Stimulated activated CD4-positive, alpha-beta T cell treated with anti-CD3 and anti-CD28 coated beads, Interleukin-12 subunit alpha, Interleukin-12 subunit beta, amount 100 ng/mL, for 24 hours (primary cell): ENCODE data around the gene TNS1.

ENCODE experiments used
- DNase-seq, 2 experiments: peaks; one replicate each; pipeline ENCODE4 v3.0.0-alpha.2; 2020; ENCODE audit warnings: low read depth in 2 of 2

Gene TNS1

DNA sequence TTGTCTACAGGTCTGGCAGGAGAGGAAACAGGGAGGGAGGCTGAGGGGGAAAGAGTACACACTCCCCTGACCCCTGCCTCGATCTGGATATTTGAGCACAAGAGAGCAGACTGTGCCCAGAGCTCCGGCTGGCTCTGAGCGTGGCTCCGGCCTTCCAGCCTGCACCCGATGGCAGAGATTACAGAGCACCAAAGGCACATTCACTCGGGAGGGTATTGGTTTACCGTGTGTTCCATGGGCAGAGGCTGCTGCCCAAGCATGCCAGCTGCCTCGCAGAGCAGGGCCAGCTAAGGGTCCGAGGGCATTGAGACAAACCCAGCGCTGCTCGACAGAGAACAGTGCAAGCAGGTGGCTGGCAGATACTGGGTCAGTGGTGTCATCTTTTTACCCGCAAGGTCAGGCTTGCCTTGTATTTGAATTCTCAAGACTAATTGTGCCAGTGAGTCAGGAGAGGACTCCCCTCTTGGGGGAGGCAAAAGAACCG, 132.2 kb downstream of the TNS1 start:
- no peak for DNase-seq

DNA sequence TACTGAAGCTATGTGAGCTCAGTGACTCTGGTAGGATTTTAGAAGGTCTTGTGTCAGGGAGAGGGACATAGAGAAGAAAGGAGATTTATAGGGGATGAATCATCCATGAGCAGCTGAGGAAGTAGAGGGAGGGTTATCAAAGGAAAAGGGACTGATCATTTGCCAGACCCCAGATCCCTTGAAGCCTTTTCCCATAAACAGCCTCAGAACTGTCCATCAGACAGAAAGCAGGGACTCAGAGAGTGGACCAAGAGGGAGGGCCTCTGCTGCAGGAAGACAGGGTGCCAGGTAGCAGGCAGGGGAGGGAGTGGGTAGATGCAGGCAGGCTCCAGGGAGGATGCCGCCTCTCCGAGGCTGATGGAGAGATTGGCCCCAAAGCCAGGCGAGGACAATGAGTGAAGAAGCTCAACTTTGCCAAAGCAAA, 133.9 kb downstream of the TNS1 start:
- DNase-seq, result no peak

DNA sequence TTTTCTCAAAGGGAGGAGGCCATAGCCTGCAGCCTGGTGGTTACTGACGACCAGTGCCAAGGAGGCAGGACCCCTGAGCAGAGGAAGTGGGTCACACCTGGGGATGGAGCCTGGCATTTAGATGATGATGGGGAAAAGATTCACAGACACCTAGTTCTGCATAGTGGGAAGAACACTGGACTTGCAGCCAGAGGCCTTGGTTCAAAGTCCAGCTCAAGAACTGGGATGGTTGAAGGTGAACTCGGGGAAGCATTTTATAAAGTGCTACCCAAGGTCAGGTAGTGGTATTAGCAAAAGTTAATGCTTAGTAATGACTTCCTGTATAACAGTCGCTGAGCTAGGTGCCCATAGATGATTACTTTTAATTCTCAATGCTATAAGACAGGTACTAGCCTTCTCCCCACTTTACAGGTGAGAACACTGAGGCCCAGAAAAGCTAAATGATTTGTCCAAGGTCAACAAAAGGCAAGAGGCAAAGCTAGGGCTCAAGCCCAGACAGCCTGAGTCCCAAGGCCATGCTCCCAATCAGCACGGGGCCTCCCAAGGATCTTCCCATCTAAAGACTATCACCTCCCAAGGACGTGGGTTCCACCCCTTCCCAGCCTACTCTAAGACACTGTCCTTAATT, 134.4 kb downstream of the TNS1 start:
- DNase-seq, result no peak

DNA sequence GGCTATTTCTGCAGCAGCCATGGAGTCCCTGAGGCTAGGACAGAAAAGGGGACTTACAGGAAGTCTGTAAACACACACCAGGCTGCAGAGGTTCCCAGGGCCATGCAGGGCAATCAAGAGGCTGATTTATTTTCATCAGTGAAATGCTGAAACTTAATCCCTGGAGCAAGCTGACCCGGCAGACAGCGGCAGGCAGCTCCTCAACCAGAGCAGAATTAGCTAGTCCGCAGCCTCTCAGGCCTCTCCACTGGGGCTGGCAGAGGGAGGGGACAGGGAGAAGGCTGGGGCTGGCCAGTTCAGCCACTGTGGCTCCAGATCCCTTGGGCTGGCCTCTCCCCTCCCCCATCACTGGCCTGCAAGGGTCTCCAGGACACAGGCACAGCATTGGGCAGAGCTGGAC, 136.3 kb downstream of the TNS1 start:
- DNase-seq, result no peak

DNA sequence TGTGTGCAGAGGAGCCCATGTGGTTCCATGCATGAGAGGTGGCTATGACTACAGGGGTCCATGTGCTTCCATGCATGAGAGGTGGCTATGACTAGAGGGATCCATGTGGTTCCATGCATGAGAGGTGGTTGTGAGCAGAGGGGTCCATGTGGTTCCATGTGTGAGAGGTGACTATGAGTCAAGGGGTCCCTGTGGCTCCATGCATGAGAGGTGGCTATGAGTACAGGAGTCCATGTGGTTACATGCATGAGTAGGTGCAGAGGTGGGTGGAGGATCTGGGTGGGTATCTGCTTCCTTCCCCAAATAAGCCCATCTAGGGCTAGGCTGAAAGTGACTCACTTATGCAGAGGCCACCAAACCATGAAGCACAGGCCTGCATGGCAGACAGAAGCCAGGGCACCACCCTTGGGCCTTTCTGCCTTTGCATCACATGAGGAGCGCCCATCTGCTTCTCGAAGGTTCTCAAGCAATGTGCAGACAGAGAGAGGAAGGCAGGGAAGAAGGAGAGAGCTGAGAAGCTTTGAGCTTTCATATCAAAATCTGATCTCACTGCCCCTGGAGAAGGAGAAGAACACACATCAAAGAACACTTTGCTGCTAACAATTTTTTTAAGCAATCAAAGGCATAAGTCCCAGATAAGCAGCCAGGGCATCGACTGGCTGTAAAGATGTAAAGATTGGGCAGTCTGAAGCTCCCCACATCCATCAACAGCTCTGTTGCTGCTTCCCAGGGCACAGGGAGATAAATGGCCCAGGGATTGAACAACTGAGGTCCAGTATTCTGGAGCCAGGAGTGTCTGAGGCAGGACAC, 137.6 kb downstream of the TNS1 start:
- no peak for DNase-seq

DNA sequence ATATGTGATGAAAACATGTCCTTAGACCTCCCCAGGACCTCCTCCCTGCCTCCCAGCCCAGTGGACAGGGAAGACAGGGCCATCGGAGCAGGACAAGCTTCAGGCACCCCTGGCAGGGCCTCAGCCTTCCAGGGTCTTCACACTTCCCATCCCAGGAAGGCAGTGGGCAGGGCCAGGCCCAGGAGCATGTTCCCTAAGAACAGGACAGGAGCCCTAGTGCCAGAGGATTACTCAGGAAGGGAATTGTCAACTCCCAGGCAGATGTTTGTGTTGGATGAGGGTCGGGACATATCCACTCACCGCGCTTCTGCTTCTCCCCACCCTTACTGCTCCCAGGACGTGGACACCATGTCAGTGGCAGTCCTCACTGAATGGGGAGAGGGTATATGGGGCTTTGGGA, 138.9 kb downstream of the TNS1 start:
- no peak for DNase-seq

DNA sequence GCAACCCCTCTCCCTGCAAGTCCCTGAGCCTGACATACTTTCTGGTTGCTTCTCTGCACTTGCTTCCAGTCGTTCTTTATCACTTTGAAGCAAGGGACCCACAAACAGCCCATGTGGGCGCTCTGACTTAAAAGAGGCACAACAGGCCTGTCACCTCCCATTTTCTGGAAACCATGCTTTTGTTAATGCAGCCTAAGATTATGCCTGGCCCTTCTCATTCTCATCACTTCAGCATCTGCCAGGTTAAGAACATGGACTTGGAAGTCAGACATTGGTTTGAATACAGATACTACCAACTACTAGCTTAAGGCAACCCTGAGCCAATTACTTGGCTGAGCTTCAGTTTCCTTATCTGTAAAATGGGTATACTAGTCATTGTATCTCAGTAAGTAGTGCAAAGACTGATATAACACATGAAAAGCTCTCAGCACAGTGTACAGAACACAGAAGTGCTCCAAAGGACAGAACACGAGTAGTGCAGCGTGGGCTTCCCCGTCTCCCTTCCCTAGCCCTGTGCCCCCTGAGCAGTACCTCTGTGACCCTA, 141.4 kb downstream of the TNS1 start:
- no peak for DNase-seq

DNA sequence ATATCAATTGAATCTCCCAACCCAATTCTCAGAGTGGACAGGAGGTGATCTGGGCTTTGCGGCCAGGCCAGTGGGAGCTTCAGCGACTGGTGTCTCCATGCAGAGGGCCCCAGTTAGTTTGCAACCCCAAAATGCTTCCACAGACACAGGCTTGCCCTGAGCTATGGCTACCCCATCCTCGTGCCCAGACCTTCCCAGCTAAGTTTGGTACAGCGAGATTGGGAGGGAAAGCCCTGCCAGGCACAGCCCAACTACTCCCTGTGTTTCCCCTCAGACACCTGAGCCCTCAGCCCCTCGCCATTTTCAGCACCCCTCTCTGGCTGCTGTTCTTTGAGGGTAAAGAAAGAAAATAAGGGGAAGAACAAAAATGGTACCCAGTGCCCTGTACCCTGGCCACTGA, 142.9 kb downstream of the TNS1 start:
- DNase-seq, result no peak

DNA sequence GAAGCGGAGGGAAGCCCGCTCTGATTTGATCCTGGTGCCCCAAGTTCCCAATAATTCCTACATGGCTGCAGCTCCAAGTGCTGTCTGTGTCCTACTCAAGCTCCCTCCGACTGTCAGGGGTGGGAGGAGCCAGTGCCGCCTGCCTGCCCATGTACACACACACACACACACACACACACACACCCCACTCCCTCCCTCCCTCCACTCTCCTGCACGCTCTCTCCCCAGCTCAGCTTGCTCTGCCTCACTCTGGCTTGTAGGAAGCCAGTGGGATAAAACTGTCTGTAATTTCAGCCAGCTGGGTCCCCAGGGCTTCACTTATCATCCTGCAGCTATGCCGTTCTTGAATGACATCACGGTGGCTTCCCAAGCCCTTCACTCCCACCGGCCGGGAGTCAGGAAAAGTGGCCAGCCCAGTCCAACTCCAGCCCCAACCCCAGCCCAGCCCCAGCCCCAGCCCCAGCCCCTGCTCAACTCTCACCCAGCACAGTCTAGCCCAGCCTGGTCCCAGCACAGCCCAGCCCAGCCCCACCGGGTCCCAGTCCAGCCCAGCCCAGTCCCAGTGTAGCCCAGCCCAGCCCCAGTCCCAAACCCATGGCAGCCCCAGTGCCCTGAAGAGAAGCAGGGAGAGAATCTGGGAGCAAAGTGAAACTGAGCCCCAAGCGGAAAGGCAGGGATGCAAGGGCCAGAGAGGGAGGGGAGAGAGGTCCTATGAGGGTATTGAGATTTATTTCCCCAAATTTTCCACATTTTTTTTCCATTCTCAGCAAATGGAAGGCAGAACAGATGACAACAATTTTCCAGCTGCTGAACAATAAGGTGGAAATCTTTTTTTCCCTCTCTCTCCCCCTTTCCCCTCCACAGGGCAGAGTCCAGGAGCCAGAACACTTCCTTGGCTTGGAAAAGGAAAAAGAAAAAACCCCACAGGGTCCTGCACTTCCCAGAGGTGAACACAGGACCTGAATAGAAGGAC, 144.0 kb downstream of the TNS1 start:
- DNase-seq, result no peak

DNA sequence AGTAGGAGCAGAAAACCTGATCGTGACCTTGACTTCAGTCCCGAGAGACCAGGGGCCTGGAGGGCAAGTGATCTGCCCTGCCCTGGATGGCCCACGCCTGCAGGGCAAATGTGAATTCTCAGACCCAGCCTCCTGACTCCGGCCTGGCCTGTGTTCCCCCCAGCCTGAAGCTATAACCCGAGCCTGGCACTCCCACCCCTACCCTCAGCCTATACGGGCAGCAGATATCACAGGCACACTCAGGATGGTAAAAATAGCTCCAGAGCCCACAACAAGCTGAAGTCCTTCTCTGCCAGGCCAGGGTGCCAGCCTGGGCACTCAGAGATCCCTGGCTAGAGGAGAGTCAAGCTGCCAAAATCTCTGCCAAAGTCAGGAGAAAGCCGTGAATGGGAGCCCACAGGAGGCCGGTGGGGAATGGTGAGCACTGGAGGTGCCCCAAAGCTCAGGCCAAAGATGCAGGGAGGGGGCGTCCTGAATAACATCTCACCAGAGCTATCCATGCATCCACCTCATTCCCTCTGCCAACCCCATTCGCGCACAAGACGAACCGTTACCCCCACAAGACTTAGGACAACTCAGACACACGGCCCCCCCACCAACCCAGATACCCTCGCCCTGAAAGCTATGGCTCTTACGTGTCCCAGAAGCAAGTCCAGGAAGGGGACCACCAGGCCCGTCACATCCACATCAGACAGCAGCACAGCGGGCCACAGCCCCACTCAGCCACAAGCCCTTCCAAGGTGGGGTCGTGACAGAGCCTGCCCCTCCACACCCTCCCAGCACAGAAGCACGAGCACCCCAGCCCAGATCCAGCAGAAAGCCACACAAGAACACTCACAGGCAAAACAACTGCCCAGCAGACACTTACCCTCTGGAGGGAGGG, 144.9 kb downstream of the TNS1 start:
- DNase-seq, result no peak

DNA sequence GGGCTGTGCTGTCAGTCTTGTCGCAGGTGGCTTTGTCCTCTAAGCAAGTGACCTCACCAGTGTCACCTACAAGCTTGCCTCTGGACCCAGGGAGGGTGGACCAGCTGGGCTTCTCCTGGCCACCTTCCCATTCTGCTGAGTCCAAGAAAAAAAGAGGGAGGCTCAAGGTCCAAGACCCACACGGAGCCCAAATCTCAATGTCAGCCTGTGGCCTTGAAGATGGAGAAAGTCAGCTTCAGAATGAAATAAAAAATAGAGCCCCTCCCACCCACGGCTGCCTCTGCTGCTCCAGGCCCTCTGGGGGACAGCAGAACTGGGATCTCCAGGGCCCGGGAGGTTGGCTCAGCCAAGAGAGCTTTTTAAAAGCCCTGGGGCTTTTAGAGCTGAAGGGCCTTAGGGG, 145.9 kb downstream of the TNS1 start:
- DNase-seq, result no peak

DNA sequence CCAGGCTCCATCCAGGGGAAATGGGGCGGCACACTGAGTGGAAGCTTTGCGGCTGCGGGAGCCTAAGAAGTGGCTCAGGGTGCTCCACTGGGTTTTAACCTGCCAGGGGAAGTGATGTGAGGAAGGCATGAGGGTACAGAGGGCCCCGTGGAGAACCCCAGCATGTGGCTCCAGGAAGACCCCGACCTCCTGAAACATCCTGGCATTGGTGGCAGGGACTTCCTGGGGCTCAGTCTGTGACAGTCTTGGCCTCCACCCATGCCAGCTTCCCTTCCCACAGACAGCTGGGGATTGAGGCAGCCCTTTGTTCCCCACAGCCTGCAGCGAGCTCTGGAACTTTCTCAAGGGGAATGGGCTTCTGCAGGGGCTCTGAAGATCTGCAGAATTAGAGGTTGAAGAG, 146.6 kb downstream of the TNS1 start:
- no peak for DNase-seq

DNA sequence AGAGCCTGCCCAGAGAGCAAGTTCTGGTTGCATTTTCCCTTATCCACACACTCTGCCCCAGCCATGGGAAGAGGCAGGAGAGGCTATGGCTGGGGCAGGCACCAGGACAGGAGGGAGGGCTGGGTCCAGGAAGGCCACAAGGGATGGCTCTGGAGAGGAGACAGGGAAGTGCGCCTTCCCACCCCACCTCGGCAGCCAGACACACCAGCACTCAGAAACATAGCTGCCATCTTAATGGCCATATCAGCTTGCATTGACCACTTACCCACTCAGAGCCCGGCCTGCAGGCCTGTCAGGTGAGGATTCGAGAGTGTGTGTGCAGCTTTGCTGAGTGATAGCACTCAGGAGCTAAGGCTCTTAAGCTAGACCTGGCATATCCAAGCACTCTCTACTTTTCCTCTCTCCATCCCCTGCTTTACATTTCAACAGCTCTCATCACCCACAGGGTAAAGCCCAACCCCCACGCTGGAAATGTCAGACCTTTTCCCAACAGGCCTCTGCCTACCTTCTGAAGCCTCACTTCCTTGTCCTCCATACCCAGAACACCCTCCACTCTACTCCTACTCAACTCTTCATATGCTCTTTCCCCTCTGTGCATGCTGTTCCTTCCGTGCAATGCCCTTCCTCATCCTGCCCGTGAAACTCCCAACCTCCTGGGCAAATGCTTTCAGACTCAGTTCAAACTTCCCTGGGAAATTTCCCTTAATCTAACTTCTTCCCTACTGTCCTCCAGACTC, 147.9 kb downstream of the TNS1 start:
- DNase-seq, result no peak

DNA sequence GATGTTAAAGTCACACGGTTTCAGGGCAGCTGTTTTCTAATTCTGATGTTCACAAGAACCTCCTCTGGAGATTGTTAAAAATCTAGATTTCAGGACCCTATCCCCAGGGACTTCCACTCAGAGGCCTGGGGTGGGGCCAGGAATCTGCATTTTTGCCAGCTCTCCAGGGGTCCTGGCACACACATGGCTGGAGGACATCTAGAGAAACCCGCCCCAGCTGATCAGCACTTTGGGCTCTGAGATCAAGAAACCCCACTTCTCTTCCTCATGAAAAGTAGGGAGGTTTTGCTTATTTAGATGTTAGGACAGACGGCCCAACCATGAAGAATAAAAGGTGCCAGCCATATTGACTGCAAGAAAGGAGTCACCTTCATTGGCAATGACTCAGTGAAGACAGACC, 148.8 kb downstream of the TNS1 start:
- DNase-seq, result no peak

DNA sequence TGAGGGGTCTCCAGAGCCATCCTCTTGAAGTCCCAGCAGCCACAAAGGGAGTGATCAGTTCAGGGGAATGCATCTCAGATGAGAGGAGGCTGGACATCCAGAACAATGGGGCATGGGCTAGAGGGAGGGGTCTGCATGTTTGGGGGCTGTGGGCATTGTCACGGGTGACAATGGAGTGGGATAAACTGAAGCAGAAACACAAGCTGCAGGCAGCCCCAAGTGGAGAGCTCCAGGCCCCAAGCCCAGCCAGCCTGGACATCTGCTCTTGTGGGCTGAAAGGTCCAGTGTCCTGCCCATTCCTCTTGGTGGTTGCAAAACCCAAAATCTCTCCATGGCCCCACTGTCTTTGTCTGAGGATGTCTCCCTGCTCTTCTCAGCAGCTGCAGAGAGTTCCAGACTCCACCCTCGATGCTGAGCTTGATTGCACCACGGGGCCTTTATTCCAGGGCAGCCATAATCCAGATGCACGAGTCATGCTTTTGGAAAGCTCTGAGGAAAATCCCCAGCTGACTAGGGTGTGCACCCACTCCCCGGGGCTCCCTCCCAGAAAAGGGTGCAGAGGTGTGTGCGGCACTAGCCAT, 149.4 kb downstream of the TNS1 start:
- DNase-seq, result no peak

DNA sequence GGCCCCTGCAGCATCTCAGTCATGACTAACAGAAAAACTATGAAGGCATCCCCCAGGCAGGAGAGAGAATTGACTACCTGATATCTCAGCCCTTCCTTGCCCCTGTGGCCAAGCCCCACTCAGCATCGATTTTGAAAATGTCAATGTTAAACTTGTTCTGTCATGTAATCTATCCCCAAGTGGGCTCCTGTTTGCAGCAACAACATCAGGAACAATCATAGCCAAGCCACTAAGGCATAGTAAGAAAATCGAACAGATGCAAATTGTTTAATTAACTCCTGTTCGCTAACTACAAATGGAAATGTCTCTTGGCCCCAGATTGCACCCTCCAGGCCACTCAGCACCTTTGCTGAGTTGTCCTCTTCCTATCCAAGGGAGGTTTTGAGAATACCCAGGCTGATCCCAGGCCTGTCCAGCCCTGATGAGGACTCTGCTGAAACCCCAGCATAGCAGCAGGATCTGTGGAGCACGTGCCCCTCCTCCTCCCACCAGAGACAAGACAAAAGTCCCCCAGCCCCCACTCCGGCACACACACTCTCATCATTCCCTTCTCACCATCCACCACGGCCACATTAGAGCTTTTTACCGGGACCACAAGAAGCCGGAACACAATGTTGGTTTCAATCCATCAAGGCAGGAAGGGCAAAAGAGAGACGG, 150.1 kb downstream of the TNS1 start:
- DNase-seq, result no peak

DNA sequence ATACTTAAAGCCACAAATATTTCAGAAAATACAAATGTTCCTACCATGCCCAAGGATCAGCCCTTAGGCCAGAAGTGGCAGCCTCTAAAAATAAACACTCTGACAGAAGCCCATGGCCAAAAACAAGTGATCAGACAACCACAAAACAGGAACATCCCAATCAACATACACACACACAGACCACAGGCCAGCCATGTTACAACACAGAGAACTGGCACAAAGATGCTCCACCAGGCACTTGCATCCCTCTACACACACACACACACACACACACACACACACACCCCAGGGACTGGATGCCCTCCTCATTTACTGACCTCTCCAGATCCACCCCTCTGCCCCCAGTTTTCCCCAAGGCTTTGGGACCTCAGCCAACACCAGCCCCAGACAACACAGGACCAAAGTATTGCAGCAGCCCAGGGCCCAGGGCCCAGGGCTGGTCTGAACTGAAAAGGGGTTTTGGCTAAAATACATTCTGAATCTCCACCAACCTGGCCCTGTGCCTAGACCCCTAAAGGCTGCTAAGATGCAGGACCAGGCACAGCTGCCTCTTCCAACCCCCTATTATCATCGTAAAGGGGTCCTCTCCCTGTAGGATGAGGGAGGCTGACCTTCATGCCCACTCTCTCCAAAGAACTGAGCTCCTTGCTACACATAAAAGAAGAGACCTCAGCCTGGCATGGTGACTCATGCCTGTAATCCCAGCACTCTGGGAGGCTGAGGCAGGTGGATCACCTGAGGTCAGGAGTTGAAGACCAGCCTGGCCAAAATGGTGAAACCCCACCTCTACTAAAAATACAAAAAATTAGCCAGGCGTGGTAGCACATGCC, 151.4 kb downstream of the TNS1 start:
- DNase-seq, result no peak
